Mucosa of rectum (tissue), 2 donors: ENCODE measurements around the gene FBXO34.

ENCODE experiments used
- H3K27ac ChIP-seq, 2 donors: one replicate each; pipeline ENCODE4 v1.7.0; 2013; ENCODE audit warnings: inconsistent platforms in 2 of 2, low read depth in 2 of 2, low read length in 2 of 2
- H3K27me3 ChIP-seq, 2 donors: one replicate each; pipeline ENCODE4 v1.7.0; 2013; ENCODE audit warnings: low read length in 2 of 2; ENCODE audit not compliant: control insufficient read depth in 2 of 2, insufficient read depth in 2 of 2
- H3K36me3 ChIP-seq, 2 donors: one replicate each; pipeline ENCODE4 v1.7.0; 2013; ENCODE audit warnings: low read length in 2 of 2; ENCODE audit not compliant: control insufficient read depth in 2 of 2, insufficient read depth in 2 of 2
- H3K4me1 ChIP-seq, 2 donors: one replicate each; pipeline ENCODE4 v1.7.0; 2013; ENCODE audit warnings: low read length in 2 of 2, mild to moderate bottlenecking in 1 of 2; ENCODE audit not compliant: control insufficient read depth in 2 of 2, insufficient read depth in 2 of 2
- H3K4me3 ChIP-seq, 2 donors: one replicate each; pipeline ENCODE4 v1.7.0; 2013; ENCODE audit warnings: low read length in 2 of 2
- H3K9ac ChIP-seq, 2 donors: one replicate each; pipeline ENCODE4 v1.7.0; 2013; ENCODE audit warnings: low read length in 2 of 2, low read depth in 1 of 2, mild to moderate bottlenecking in 1 of 2
- H3K9me3 ChIP-seq, 2 donors: one replicate each; pipeline ENCODE4 v1.7.0; 2013; ENCODE audit warnings: low read length in 2 of 2; ENCODE audit not compliant: control insufficient read depth in 2 of 2
- donor health status: healthy.
- donor health status: Normal muscosa, but diverticular disease.

FBXO34 gene

DNA sequence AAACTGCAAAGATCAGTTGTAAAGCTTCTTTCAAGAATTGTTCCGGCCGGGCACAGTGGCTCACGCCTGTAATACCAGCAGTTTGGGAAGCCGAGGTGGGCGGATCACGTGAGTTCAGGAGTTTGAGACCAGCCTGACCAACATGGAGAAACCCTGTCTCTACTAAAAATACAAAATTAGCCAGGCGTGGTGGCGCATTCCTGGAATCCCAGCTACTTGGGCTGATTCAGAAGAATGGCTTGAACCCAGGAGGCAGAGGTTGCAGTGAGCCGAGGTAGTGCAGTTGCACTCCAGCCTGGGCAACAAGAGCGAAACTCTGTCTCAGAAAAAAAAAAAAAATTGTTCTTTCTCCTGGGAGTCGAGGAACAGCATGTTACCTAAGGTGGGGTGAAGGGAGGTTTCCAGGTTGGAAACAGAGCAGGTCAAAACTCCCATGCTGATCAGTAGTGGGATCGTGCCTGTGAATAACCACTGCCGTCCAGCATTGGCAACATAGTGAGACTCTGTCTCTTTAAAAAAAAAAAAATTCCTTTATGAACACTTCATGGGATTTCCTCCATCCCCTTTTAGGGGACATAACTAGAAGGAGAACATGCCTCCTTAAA, 13.9 kb downstream of the FBXO34 start:
- peaks cover 0 to 2% of the 10 kb centered on the region in 2 donors for H3K4me1 ChIP-seq
- no peaks in the 10 kb centered on the region for H3K9me3 ChIP-seq
- H3K27ac ChIP-seq: no peak overlapping the region
- H3K4me3 ChIP-seq: no peak overlapping the region
- H3K36me3 ChIP-seq: no peaks in the 10 kb centered on the region
- no peaks in the 10 kb centered on the region for H3K27me3 ChIP-seq
- no peak overlapping the region for H3K9ac ChIP-seq

DNA sequence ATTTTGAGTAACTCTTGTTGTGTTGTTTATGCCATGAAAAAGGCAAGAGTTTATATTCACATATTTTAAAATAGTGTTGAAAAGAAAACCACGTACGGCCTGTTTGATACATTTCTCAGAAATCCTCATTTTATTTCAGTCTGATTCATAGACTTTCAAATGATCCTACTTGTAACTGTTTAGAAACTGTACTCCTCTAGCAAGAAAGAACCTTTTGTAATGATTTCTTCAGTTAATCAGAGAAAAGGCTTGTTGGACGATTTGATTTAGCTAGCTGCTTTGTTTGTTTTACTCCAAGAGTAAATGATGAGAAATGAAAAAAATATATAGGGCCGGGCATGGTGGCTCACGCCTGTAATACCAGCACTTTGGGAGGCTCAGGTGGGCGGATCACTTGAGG, 17.2 kb downstream of the FBXO34 start:
- Histone ChIP-seq H3K4me3 (no peak overlapping the region), H3K27me3 (no peaks in the 10 kb centered on the region), H3K9me3 (no peaks in the 10 kb centered on the region), H3K4me1 (peaks cover 0 to 2% of the 10 kb centered on the region in 2 donors), H3K9ac (no peak overlapping the region), H3K27ac (no peak overlapping the region), H3K36me3 (no peaks in the 10 kb centered on the region)

DNA sequence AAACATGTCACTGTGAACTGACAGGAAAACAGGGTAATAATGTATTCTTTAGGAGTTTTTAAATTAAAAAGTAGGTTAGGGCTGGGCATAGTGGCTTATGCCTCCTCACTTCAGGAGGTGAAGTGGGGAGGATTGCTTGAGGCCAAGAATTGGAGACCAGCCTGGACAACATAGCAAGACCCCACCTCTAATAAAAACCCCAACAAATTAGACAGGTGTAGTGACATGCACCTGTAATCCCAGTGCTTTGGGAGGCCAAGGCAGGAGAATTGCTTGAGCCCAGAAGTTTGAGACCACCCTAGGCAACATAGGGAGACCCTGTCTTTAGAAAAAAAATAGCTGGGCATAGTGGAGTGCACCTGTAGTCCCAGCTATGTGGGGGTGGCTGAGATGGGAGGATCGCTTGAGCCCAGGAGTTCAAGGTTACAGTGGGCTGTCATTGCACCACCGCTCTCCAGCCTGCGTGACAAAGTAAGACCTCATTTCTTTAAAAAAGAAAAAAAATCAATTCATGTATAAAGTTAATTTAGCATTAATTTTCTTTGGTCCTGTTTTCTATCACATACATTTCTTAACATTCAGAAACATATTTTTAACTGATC, 20.4 kb downstream of the FBXO34 start:
- Histone ChIP-seq H3K36me3 (no peaks in the 10 kb centered on the region), H3K9ac (no peak overlapping the region), H3K9me3 (no peaks in the 10 kb centered on the region), H3K27ac (no peak overlapping the region), H3K27me3 (no peaks in the 10 kb centered on the region), H3K4me1 (no peaks in the 10 kb centered on the region), H3K4me3 (no peak overlapping the region)

DNA sequence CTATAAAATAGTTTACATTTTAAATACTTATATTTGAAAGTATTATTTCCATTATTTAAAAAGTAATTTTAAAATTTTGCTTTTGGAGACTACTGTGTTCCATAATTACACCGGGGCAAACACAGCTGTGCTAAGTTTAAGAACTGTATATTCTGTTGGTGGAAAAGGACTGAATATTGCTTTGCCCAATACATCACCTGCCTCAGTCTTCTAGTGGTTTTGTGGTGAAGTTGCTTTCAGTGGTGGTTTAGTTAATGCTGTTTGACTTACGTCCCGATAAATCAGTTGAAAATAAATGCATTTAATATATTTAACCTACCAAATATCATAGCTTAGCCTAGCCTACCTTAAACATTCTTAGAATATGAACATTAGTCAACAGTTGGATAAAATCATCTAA, 23.4 kb downstream of the FBXO34 start:
- H3K27ac ChIP-seq: no peak overlapping the region
- no peaks in the 10 kb centered on the region for H3K9me3 ChIP-seq
- H3K4me1 ChIP-seq: peaks cover 0 to 3% of the 10 kb centered on the region in 2 donors
- peaks cover 2 to 3% of the 10 kb centered on the region in 2 donors for H3K36me3 ChIP-seq
- H3K9ac ChIP-seq: no peak overlapping the region
- H3K27me3 ChIP-seq: no peaks in the 10 kb centered on the region
- H3K4me3 ChIP-seq: no peak overlapping the region

DNA sequence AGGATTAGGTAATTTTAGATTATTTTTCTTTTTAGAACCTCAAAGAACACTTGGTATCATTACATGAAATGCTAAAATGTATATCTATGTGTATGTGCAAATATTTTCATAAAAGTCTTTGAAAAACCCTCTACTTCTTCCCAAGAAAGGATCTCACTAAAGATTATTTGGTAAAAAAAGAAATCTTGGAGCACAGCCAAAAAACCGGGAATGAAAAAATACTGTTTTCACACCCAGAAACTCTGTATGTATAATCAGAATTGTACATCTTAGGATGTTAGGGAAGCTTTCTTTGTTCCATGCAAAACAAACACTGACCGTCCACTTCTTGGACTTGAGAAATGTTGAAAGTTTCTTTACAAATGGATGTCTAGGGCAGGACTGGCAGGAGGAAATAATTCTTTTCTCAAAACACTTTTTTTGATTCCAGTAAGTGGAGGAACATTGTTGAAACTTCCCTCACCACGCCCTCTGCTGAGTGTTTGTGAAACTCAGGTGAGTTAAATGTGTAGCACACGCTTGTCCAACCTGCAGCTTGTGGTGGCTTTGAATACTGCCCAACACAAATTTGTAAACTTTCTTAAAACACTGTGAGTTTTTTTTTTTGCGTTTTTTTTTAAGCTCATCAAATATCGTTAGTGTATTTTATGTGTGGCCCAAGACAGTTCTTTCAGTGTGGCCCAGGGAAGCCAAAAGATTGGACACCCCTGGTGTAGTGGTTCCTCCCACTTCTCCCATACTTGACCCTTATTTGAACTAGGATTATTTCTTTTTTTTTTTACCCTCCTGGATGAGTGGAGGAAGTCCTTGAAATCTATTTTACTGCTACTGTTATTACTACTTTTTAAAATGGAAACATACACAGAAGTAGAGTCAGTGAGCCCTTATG, 26.6 kb downstream of the FBXO34 start:
- Histone ChIP-seq H3K9me3 (no peaks in the 10 kb centered on the region), H3K4me1 (peaks cover 8 to 9% of the 10 kb centered on the region in 2 donors), H3K9ac (peak overlapping the region in 1 of 2 donors; percentile 20), H3K4me3 (peak overlapping the region in 1 of 2 donors; percentile 42), H3K36me3 (peaks cover 2 to 3% of the 10 kb centered on the region in 2 donors), H3K27me3 (no peaks in the 10 kb centered on the region), H3K27ac (peak overlapping the region; percentile 35 to 69)

DNA sequence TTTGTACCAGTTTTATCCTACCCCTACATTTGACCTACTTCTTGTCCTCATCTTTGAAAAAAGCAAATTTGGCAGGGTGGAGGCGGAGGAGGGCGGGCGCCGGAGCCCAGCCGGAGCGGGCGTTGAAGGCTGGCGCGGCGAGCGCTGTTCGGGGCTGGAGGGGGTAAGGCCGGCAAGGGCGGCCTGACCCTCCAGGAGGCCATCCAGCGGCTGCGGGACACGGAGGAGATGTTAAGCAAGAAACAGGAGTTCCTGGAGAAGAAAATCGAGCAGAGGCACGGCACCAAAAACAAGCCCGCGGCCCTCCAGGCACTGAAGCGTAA, 27.2 kb downstream of the FBXO34 start:
- no peak overlapping the region for H3K9ac ChIP-seq
- peak overlapping the region in 1 of 2 donors; percentile 69 for H3K27ac ChIP-seq
- H3K4me3 ChIP-seq: no peak overlapping the region
- H3K9me3 ChIP-seq: no peaks in the 10 kb centered on the region
- peaks cover 2 to 3% of the 10 kb centered on the region in 2 donors for H3K36me3 ChIP-seq
- peaks cover 9 to 12% of the 10 kb centered on the region in 2 donors for H3K4me1 ChIP-seq
- no peaks in the 10 kb centered on the region for H3K27me3 ChIP-seq

DNA sequence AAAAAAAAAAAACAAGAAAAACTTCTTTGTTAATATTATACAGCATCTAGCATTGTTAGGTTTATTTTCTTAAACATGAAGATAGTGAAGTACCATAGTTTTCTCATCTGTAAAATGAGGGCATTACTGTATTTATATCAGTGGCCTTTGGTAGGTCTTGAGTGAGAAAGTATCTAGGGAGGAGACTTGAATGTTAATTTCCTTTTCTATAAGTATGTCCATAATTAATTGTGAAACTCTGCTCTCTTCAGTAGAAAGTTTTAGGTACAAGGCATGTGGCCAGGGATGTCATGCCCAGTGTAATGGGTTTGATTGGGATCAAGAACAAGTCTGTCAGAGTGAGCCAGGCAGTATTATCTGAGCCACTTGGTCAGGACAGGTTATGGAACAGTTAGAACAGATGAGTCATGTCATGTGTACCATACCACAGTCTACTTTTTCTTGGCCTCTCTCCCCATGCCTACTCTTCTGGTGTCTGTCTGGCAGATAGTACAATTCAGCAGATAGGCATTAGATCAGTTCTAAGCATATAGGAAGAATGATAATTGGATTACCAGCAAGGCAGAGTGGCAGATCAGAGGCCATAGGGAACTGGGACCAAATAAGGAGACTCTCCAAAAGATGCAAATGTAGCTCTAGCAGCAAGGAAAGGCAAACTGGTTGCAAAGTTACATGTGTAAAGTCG, 30.4 kb downstream of the FBXO34 start:
- H3K9ac ChIP-seq: no peak overlapping the region
- peaks cover 12 to 23% of the 10 kb centered on the region in 2 donors for H3K4me1 ChIP-seq
- H3K4me3 ChIP-seq: no peak overlapping the region
- no peaks in the 10 kb centered on the region for H3K27me3 ChIP-seq
- H3K36me3 ChIP-seq: peaks cover 2 to 3% of the 10 kb centered on the region in 2 donors
- H3K9me3 ChIP-seq: no peaks in the 10 kb centered on the region
- no peak overlapping the region for H3K27ac ChIP-seq

DNA sequence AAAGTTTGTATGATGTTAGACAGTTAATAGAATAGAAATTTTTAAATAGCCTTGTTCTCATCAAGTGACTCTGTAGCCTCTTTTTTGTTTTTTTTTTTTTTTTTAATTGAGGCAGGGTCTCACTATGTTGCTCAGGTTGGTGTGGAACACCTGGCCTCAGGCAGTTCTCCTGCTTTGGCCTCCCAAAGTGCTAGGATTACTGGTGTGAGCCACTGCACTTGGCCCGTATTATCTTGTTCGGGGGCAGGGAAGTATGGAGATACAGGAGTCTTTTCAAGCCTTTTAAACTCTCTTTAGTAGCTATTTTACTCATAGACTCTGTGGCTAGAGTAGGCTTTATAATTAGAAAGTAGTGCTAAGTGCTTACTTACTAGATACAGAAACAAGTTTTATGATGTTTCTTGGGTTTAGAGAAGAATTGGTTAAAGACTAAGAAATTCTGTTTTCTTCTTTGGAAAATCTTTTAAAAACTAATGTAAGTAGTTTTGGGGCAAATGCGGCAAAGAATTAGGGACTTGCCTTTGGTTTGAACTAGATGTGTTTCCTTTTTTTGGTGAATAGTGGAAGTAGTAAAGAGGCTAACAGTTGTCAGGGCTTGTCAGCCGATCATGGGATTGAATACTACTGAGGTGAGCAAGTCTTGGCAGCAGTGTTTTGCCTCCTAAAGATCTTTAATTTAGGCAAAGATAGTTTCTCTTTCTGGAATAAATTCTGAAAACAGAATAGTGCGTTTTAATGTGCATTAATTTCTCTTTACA, 31.3 kb downstream of the FBXO34 start:
- Histone ChIP-seq H3K4me1 (peaks cover 9 to 28% of the 10 kb centered on the region in 2 donors), H3K9me3 (no peaks in the 10 kb centered on the region), H3K27ac (no peak overlapping the region), H3K36me3 (peaks cover 2 to 3% of the 10 kb centered on the region in 2 donors), H3K27me3 (no peaks in the 10 kb centered on the region), H3K4me3 (no peak overlapping the region), H3K9ac (no peak overlapping the region)

DNA sequence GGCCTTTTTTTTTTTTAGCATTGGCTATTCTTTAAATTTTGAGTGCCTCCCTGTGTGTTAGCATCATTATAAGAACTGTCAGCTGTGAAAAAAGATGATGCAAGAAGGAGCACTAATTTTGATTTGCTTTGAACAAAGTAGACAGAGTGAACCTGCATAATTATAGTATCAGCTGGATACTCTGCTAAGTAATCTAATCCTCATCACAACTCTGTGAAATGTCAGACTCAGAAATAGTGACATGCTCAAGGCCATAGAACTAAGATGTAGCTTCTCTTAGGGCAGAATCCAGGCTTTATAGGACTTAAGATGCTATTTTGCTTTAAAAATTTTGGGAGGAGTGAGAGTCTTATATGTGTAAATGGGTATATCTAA, 31.9 kb downstream of the FBXO34 start:
- H3K4me1 ChIP-seq: peaks cover 9 to 33% of the 10 kb centered on the region in 2 donors
- H3K9ac ChIP-seq: no peak overlapping the region
- H3K4me3 ChIP-seq: no peak overlapping the region
- H3K36me3 ChIP-seq: peaks cover 2 to 3% of the 10 kb centered on the region in 2 donors
- no peaks in the 10 kb centered on the region for H3K9me3 ChIP-seq
- H3K27me3 ChIP-seq: no peaks in the 10 kb centered on the region
- no peak overlapping the region for H3K27ac ChIP-seq
